T-helper 2 cell treated with Interferon-gamma antibody and Interleukin-4, amounts not matched to agents 100 ng/mL and 5 ng/mL, for 36 hours (primary cell): ENCODE results near the gene CFAP107. TPM values are rescaled to one million over a fixed set of nuclear protein-coding genes. Genes with fewer than 3 reads are reported as not detected.
"Not testable (repeated sequence)": the region's sequence is repeated elsewhere in the genome, so short reads cannot be mapped to it uniquely, and the experiment has no call there.

Source experiments
- intact Hi-C: fragments of 100-400 bp; cut with micrococcal nuclease; formaldehyde crosslinking; loops from one replicate; pipeline ENCODE4 v1.15.1; 2023
- total RNA-seq: library from RNA; stranded (reverse); gene quantifications from 2 replicates; pipeline ENCODE4 v1.2.3, GENCODE V29; 2022

The CFAP107 gene, protein sequence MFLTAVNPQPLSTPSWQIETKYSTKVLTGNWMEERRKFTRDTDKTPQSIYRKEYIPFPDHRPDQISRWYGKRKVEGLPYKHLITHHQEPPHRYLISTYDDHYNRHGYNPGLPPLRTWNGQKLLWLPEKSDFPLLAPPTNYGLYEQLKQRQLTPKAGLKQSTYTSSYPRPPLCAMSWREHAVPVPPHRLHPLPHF
- not detected in 2 replicates for total RNA-seq

DNA sequence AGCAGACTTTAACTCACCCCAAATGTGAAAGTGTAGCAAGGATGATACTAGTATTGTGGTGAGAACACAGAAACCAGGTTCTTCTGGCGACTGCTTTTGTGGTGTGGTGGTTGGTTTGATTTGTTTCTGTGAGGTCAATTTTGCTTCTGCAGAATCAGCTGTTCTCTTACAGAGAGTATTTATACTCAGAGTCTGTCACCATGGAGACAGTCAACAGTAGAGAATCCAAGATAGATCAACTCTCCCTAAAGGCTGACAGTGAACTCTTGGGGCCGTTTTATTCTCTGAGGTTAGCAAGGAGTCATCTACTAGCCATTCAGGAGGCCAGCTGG, at the start of gene CFAP107:
TSS of gene CFAP107 (plus strand) at position 209 of the 332 bp plus-strand sequence. CDS start 231 bp downstream, outside the sequence.
- intact Hi-C loops: no loop called here

DNA sequence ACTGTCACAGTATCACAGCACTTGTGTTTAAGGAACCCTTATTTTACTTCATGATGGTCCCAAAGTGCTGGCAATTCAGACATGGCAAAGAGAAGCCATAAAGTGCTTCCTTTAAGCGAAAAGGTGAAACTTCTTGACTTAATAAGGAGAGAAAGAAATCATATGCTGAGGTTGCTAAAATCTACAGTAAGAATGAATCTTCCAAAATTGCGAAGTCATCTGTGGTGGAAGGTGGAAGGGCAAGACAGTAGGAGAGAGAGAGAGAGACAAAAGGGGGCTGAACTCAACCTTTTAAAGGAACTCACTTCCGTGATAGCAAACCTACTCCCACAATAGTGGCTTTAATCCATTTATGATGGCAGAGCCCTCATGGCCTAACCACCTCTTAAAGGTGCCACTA, 49.3 kb upstream of the CFAP107 start:
- intact Hi-C loops: no loop called here

DNA sequence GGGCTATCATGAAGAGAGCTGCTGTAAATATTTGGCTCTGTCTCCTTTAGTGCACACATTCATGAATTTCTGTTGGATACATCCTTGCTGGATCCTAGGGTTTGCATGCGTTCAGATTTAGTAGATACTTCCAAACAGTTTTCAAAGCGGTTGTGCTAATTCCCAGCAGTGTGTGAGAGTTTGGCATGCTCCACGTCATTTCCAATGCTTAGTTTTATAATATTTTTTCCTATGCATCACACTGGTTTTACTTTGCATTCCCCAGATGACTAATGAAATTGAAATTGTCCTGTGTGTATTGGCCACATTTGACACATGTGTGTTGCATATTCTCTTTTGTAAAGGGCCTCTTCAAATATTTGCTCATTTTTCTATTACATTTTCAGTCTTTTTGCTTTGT, 48.6 kb upstream of the CFAP107 start:
- intact Hi-C loops: no loop called here

DNA sequence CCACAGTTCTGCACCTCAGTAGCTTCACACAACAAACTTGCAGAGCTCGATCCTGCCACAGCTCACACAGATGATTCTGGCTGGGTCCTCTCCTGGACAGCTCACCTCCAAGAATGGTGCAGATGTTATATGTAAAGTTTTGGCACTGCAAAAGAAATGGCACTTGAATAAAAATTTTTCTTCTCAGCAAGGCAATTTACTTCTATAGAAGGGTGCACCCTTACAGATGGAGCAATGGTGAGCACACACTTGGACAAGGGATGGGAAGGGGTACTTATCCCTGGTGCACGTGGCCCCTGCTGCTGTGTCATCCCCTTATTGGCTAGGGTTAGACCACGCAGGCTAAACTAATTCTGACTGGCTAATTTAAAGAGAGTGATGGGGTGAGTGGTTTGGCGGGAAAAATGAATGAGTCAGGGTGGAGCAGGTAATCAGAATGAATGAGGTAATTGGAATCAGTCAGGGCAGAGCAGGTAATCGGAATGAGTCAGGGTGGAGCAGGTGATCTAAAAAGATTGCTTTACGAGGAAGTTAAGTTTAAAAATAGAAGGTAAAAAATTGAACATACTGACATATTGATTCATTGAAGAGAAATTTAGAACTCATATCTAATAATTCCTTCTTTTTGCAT, 42.1 kb upstream of the CFAP107 start:
- intact Hi-C loops: no loop called here

DNA sequence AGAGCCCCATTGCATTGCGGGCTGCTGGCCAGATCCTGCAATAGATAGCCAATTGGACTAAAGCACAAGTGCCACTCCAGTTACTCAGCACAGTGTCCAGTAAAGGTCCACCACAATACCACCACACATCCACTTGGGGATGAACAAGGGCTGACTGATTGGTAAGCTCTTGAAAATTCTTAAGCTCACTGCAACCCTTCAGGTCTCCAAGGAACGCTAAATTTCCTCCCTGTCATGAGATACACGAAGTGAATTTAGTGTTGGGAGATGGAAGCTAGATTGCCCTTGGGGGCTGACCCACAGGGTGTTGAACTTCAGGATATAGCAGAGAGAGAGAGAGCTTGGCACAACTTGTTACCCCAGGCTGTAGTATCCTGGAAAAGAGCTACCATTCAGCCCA, 39.9 kb upstream of the CFAP107 start:
- intact Hi-C loops: no loop called here

DNA sequence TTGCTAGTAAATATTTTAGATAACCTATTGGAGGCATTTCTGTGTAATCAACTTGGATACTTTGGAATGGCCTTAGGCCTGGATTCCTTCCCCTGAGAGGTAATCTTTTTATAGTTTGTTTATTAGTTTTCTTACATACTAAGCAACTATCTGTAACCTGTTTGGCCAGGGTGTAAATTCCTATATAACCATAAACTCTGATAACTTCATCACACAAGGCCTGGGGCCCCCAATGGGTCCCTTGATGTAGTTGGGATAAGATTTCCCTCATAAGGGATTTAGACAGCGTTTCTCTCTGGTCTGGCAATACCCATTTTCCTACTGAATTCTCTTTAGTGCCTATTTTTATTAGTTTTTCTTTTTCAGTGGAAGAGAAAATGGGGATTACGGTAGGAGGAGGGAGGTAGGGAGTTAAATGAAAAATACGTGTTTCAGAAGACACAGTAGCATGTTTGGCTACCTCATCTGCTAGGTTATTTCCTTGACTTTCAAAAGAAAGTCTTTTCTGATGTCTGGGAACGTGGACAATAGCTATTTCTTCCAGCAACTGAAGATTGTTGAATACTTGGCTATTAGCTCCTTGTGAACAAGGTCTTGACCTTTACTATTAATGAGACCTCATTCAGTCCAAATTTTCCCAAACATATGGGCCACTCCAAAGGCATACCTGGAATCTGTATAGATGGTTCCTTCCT, 37.5 kb upstream of the CFAP107 start:
- intact Hi-C loops: no loop called here

DNA sequence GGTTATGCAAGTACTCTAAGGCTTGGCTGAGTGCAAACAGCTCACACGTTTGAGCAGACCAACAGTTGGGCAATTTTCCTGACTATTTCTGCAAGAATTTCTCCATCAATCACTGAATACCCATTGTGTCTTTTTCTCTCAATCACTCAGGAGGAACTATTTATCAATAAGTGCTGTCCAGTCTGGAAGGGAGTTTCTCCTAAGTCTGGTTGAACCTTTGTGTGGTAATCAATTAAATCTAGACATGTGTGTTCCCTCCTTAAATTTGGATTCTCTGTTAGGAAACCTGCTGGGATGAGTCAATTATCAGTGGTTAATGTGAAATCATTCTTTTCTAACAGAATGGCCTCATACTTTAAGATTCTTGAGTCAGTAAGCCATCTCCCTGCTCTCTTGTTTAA, 36.9 kb upstream of the CFAP107 start:
- intact Hi-C loops: no loop called here

DNA sequence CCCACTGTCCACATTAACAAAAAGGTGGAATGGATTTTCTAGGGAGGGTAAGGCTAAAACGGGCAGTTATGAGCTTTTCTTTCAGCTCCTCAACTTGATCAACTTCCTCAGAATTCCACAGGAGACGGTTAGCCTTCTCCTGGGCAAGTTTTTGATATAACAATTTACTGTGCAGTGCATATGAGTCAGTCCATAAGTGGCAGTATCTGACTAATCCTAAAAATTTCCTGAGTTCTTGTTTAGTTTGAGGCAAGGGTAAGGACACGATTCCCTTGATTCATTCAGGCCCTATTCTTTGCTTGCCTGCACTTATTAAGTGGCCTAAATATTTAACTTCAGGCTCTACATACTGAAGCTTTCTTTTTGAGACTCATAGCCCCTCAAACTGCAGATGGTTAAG, 36.3 kb upstream of the CFAP107 start:
- intact Hi-C loops: no loop called here

DNA sequence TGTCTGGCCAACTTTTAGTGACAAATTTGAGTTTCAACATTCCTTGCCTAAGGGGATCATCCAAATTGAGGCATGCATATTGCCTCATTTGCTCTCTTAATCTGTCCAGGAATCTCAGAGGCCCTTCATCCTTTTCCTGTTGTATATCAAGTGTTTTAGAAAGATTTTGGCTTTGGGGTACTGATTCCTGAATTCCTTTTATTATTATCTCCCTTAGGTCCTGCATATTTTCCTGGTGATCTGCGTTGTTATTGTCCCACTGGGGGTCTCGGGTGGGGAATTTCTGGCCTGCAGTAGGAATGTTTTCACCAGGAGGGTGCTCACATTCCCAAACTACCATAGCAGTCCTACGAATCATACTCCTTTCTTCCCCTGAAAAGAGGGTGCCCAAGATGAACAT, 34.5 kb upstream of the CFAP107 start:
- intact Hi-C loops: no loop called here

DNA sequence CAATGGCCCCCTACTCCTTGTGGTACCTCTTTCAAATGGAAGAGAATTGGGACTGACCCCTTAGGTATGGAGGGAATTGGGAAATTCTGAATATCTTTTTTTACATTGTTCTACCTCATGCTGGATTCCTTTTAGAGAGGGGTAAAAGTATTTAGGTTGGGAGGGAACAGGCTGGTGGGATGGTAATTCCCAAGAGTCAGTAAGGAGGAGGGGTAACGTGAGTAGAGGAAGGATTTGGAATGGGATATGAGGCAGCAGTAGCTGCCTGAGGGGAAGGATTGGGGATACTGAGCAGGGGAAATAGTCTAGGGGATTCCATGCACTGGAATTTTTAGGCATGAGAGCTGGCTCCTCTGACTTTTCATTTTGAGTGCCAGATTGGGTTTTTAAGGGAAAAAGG, 33.9 kb upstream of the CFAP107 start:
- intact Hi-C loops: no loop called here

DNA sequence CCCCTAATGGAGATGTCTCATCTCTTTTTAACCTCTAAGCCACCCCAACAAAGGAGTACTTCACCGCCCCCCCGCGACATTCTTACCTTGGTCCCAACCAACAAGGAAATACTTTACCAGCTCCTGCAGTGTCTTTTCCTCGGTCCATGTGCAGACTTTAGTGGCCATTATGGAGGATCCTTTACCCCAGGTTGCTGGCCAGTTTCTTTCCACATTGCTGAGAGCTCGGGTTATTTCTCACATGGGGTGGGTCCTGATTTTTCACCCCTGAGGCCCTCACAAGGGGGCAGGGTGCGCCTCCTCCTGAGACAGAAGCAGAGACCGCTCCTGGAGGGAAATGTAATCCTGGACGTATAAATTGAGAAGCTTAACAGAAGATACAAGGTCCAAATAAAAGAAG, 33.1 kb upstream of the CFAP107 start:
- intact Hi-C loops: no loop called here

DNA sequence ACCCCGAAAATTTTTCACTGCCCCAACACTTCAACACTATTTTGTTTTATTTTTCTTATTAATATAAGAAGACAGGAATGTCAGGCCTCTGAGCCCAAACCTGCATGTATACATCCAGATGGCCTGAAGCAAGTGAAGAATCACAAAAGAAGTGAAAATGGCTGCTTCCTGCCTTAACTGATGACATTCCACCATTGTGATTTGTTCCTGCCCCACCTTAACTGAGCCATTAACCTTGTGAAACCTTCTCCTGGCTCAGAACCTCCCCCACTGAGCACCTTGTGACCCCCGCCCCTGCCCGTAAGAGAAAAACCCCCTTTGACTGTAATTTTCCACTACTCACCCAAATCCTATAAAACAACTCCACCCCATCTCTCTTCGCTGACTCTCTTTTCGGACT, 32.3 kb upstream of the CFAP107 start:
- intact Hi-C loops: not testable (repeated sequence)

DNA sequence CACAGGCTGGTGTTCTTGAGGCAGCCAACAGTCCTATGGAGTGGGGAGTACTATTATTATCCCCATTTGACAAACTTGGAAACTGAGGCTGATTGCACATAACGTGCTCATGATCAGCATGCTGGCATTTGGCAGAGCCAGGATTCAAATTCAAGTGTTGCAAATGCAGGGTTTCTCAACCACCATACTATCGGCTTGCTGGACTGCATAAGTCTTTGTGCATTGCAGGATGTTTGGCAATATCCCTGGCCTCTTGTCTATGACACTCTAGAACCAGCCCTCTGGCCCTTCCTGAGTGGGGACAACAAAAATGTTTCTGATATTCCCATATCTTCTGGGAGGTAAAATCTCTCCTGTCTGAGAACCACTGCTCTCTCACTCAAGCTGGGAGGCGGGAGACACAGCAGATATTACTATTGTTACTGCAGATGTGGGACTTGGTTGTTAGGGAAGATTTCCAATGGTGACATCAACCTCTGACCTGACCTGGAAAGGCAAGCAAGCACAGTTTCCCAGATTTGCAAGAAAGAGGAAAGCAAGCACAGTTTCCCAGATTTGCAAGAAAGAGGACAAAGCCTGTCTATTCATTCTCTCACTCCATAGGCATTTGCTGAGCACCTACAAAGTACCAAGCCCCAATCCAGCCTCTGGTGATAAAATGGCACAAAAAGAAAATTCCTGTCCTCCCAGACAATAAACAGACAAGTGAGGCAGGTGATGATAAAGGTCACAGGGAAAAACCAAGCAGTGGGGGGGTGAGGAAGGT, 31.1 kb upstream of the CFAP107 start:
- intact Hi-C loops: no loop called here

DNA sequence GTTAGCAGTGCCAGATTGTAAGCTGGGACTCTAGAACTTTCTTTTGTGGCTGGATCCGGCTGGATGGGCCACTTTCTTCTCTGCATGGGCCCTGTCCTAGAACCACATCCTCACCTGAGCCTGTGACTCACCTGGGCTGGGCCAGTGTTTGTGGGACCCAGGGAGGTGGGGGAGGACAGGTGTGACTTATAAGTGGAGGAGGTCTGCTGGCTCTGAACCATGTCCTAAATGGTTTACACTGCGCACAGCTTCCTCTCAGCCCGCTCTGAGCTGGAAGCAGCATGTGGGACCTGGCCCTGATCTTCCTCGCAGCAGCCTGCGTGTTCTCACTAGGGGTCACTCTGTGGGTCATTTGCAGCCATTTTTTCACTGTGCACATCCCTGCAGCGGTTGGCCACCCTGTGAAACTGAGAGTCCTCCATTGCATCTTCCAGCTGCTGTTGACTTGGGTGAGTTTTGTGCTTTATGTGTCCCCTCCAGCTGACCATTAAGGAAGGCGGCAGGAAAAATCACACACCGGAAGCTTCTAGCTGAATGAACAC, 30.0 kb upstream of the CFAP107 start, which contains the start of gene AADACL3:
TSS of gene AADACL3 (plus strand) at position 215 of the 542 bp plus-strand sequence. CDS start at position 282, 67 bp downstream.
- intact Hi-C loops: no loop called here

DNA sequence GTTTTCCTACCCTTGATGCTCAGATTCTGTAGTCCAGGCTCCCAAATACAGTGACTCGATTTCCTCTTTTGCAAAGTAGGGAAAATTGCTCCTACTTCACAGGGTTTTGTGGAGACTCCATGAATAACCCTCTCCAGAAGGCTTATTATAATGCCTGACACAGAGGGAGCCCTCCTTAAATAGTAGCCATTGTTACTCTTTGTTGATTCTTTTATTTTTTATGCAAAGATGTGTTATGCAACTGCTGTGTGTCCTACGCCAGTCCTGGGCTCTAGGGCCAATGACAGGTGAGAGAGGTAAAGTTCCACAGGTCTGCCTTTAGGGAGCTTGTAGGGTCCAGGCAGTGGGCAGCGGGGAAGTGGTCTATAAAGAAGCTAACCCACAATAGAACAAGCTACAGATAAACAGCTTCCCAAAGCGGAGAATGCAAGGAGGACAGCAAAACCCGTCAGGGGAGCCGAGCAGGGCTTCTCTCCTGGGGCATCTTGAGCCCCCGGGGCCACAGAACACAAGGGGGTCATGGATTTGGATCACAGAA, 28.6 kb upstream of the CFAP107 start:
- intact Hi-C loops: no loop called here

DNA sequence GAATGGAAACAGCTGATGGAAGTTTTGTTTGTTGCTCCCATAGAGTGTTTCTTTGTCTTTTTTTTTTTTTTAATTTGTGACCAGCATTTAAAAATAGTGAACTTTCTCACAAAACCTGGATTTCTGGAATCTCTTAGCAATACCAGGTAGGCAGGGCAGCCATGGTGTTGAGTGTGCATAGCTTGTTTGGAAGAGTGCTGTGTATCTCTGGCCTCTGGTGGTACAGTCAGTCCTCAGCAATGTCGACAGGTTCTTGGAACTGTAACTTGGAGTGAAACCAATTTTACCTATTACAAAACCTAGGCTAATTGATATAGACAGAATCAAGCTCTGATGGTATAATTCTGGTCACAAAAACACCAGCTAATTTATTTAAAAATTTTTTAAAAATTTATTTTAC, 23.4 kb upstream of the CFAP107 start:
- intact Hi-C loops: no loop called here

DNA sequence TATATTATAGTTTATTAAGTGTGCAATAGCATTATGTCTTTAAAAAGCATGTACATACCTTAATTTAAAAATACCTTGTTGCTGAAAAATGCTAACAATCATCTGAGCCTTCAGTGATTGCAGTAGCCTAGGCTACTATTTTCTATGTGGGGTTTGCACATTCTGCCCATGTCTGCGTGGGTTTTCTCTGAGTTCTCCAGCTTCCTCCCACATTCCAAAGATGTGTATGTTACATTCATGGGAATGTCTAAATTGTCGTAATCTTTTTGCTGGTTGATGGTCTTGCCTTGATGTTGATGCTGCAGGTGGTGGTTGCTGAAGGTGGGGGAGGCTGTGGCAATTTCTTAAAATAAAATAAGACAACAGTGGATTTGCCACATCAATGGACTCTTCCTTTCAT, 17.6 kb upstream of the CFAP107 start:
- intact Hi-C loops: no loop called here

DNA sequence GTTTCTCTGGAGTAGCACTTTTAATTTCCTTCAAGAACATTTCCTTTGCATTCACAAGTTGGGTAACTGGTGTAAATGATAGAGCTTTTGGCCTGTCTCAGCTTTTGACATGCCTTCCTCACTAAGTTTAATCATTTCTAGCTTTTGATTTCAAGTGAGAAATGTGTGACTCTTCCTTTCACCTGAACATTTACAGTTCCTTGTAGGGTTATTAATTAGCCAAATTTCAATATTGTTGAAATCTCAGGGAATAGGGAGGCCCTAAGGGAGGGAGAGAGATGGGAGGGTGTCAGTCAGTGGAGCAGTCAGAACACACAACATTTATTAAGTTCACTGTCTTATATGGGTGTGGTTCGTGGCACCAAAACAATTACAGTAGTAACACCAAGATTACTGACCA, 15.8 kb upstream of the CFAP107 start:
- intact Hi-C loops: no loop called here

DNA sequence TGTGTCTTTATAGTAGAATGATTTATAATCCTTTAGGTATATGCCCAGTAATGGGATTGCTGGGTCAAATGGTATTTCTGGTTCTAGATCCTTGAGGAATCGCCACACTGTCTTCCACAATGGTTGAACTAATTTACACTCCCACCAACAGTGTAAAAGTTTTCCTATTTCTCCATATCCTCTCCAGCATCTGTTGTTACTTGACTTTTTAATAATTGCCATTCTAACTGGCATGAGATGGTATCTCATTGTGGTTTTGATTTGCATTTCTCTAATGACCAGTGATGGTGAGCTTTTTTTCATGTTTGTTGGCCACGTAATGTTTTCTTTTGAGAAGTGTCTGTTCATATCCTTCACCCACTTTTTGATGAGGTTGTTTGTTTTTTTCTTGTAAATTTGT, 14.9 kb upstream of the CFAP107 start:
- intact Hi-C loops: not testable (repeated sequence)

DNA sequence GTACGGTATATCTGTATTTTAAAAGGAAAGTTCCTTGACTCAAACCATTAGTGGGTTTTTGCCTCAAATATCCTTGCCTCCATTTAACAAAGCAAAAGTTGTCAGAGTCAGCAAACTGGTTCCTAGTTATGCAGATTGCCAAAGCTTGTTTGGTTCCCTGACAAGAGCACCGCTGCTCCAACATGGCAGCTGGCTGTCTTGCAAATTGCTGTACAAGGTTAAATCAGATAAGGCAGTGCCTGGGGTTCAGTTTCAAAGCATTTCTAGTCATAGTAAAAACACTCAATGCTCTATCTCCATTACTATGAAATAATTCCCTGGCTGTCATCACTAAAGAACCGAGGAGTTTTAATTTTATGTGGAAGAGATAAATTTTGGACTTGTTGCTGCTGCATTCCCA, 11.3 kb upstream of the CFAP107 start:
- intact Hi-C loops: no loop called here

DNA sequence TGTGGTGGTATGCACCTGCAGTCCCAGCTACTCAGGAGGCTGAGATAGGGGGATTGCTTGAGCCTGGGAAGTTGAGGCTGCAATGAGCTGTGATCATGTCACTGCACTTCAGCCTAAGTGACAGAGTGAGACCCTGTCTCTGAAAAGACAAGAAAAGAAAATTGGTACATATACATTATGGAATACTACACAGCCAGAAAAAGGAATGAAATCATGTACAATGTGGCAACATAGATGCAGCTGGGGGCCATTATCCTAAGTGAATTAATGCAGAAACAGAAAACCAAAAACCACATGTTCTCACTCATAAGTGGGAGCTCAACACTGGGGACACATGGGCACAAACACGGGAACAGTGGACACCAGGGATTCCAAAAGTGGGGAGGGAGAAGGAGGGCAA, 7.1 kb upstream of the CFAP107 start:
- intact Hi-C loops: no loop called here

DNA sequence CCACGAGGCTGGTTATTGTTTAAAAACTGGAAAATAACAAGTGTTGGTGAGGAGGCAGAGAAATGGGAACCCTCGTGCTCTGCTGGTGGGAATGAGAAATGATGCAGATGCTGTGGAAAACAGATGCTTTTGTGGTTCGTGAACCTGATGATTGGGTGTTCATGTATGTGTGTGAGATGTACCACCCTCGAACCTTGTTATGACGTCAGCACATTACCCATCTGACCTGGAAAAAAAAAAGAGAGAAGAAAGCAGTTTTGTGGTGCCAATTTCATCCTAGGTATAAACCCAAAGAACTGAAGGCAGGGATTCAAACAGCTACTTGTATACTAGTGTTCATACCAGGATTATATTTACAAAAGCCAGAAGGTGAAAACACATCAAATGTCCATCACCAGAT, 6.4 kb upstream of the CFAP107 start:
- intact Hi-C loops: no loop called here
